SK-N-SH (cell line): ENCODE data around the gene DTD2.

Source experiments
- CTCF ChIP-seq: fragments of 200-600 bp; sonication (generic); IDR thresholded peaks from 2 replicates; pipeline ENCODE4 v1.6.1; 2017; ENCODE audit warnings: antibody characterized with exemption, mild to moderate bottlenecking, moderate library complexity
- EP300 ChIP-seq, 2 experiments: IDR thresholded peaks; 2 replicates each; pipeline versions ENCODE4 v1.4.0 to v1.6.1; 2012; ENCODE audit warnings: borderline replicate concordance in 1 of 2, low read depth in 1 of 2, low read length in 1 of 2

GRCh38 chr14:31411218-31411727 is 46.0 kb downstream of the DTD2 start:
- TF ChIP-seq EP300 (IDR thresholded peaks at IDR 0.05; ENCODE audit: borderline replicate concordance in 1 of 2, low read depth in 1 of 2, low read length in 1 of 2) (no peak), CTCF (no peak)
